ENCODE data around the gene DAB2. TPM values are rescaled to one million over a fixed set of nuclear protein-coding genes. Genes with fewer than 3 reads are reported as not detected.

DAB2 gene
- polyA plus RNA-seq, 1 donor (not counting 4 experiments of a cell fraction or from before 2014, with no cell fraction given) = 10.4 TPM

- H3K4me2 ChIP-seq (ENCODE audit: control insufficient read depth, extremely low read depth, insufficient read depth, low read depth, low read length) = no peak overlapping the region
- H3K4me1 ChIP-seq (ENCODE audit: control insufficient read depth, extremely low read depth, insufficient read depth, low read length) = no peaks in the 10 kb centered on the region
- no peaks in the 10 kb centered on the region for H3K79me2 ChIP-seq (ENCODE audit: control insufficient read depth, insufficient read depth, low read length)
- no peaks in the 10 kb centered on the region for H3K27me3 ChIP-seq (ENCODE audit: control insufficient read depth, extremely low read depth, insufficient read depth, low read length)
- TF ChIP-seq EZH2 (IDR thresholded peaks at IDR 0.05; ENCODE audit: low read length) (no peak), CTCF (optimal IDR thresholded peaks at IDR 0.05 in 1 of 3, IDR thresholded peaks at IDR 0.05 in 1 of 3, conservative IDR thresholded peaks at IDR 0.05 in 1 of 3; ENCODE audit: extremely low read depth in 1 of 3, insufficient read depth in 2 of 3, low read length in 3 of 3) (no peak)
- peak; percentile 43 for FAIRE-seq
- no peak overlapping the region for H3K27ac ChIP-seq (ENCODE audit: control insufficient read depth, insufficient read depth, low read length)
- H4K20me1 ChIP-seq (ENCODE audit: control insufficient read depth, extremely low read depth, insufficient read depth, low read length) = no peaks in the 10 kb centered on the region
- no peaks in the 10 kb centered on the region for H3K9me1 ChIP-seq (ENCODE audit: control insufficient read depth, extremely low read depth, insufficient read depth, low read length)
- peak overlapping the region; percentile 33 for H2AFZ ChIP-seq (ENCODE audit: control insufficient read depth, low read length)
- H3K4me3 ChIP-seq (ENCODE audit: control insufficient read depth in 2 of 3, extremely low read depth in 1 of 3, insufficient read depth in 2 of 3, low read depth in 1 of 3, low read length in 3 of 3) = no peak overlapping the region
- H3K9ac ChIP-seq (ENCODE audit: control insufficient read depth, extremely low read depth, insufficient read depth, low read length) = no peak overlapping the region
- H3K36me3 ChIP-seq (ENCODE audit: control insufficient read depth in 2 of 2, extremely low read depth in 1 of 2, insufficient read depth in 2 of 2, low read length in 2 of 2) = no peaks in the 10 kb centered on the region
- dilution Hi-C loops (cut with MboI; ENCODE audit: extremely low pct_ligation_motif_present, low sequenced_read_pairs) = no loop called here
- no peaks in the 10 kb centered on the region for H3K9me3 ChIP-seq (ENCODE audit: control insufficient read depth, low read depth, low read length)
- DNase-seq (ENCODE audit: low read depth, low spot score) = no peak
These were observed 12.7 kb upstream of the DAB2 start for GRCh38 chr5:39437467-39437866.

- Histone ChIP-seq H3K9me3 (ENCODE audit: control insufficient read depth, low read depth, low read length) (no peaks in the 10 kb centered on the region), H3K79me2 (ENCODE audit: control insufficient read depth, insufficient read depth, low read length) (no peaks in the 10 kb centered on the region), H3K36me3 (ENCODE audit: control insufficient read depth in 2 of 2, extremely low read depth in 1 of 2, insufficient read depth in 2 of 2, low read length in 2 of 2) (no peaks in the 10 kb centered on the region), H3K27ac (ENCODE audit: control insufficient read depth, insufficient read depth, low read length) (no peak overlapping the region), H3K4me1 (ENCODE audit: control insufficient read depth, extremely low read depth, insufficient read depth, low read length) (peaks cover 1% of the 10 kb centered on the region), H3K4me2 (ENCODE audit: control insufficient read depth, extremely low read depth, insufficient read depth, low read depth, low read length) (no peak overlapping the region), H2AFZ (ENCODE audit: control insufficient read depth, low read length) (no peak overlapping the region), H3K27me3 (ENCODE audit: control insufficient read depth, extremely low read depth, insufficient read depth, low read length) (no peaks in the 10 kb centered on the region), H3K9me1 (ENCODE audit: control insufficient read depth, extremely low read depth, insufficient read depth, low read length) (no peaks in the 10 kb centered on the region), H3K4me3 (ENCODE audit: control insufficient read depth in 2 of 3, extremely low read depth in 1 of 3, insufficient read depth in 2 of 3, low read depth in 1 of 3, low read length in 3 of 3) (no peak overlapping the region), H4K20me1 (ENCODE audit: control insufficient read depth, extremely low read depth, insufficient read depth, low read length) (no peaks in the 10 kb centered on the region), H3K9ac (ENCODE audit: control insufficient read depth, extremely low read depth, insufficient read depth, low read length) (no peak overlapping the region)
- FAIRE-seq (no peak), DNase-seq (ENCODE audit: low read depth, low spot score) (no peak)
- dilution Hi-C loops (cut with MboI; ENCODE audit: extremely low pct_ligation_motif_present, low sequenced_read_pairs) = no loop called here
- no peak for TF ChIP-seq EZH2 (IDR thresholded peaks at IDR 0.05; ENCODE audit: low read length)
- no peak for TF ChIP-seq CTCF (optimal IDR thresholded peaks at IDR 0.05 in 1 of 3, IDR thresholded peaks at IDR 0.05 in 1 of 3, conservative IDR thresholded peaks at IDR 0.05 in 1 of 3; ENCODE audit: extremely low read depth in 1 of 3, insufficient read depth in 2 of 3, low read length in 3 of 3)
These were observed 9.1 kb upstream of the DAB2 start for GRCh38 chr5:39433848-39434247.
